ENCODE data around the gene SLC7A10.

GRCh38 chr19:33216198-33216830 is 9.3 kb downstream of the SLC7A10 start:
- TF ChIP-seq CTCF (IDR thresholded peaks at IDR 0.05): no peak
- TF ChIP-seq POLR2A (IDR thresholded peaks at IDR 0.05): no peak
